BLaER1 treated with 17β-estradiol and CSF1 and Interleukin-3, amounts not matched to agents 10 nM and 100 nM (cell line): Measurements from ENCODE around the gene PLEKHB2.
"Not testable (repeated sequence)": the region's sequence is repeated elsewhere in the genome, so short reads cannot be mapped to it uniquely, and the experiment has no call there.

Experiments used
- H3K27ac ChIP-seq, 11 experiments: shearing (Covaris generic); formaldehyde crosslinking; 2 replicates each; pipeline ENCODE4 v1.8.1; 2022
- H3K27me3 ChIP-seq, 11 experiments: shearing (Covaris generic); formaldehyde crosslinking; 2 replicates each; pipeline ENCODE4 v1.8.1; 2022
- H3K36me3 ChIP-seq, 11 experiments: shearing (Covaris generic); formaldehyde crosslinking; 2 replicates each; pipeline ENCODE4 v1.8.1; 2022
- H3K4me1 ChIP-seq, 10 experiments: shearing (Covaris generic); formaldehyde crosslinking; 2 replicates each; pipeline ENCODE4 v1.8.1; 2022
- H3K4me2 ChIP-seq, 11 experiments: shearing (Covaris generic); formaldehyde crosslinking; 2 replicates each; pipeline ENCODE4 v1.8.1; 2022
- H3K4me3 ChIP-seq, 10 experiments: shearing (Covaris generic); formaldehyde crosslinking; 2 replicates each; pipeline ENCODE4 v1.8.1; 2022
- H3K9ac ChIP-seq, 11 experiments: shearing (Covaris generic); formaldehyde crosslinking; 2 replicates each; pipeline ENCODE4 v1.8.1; 2022
- H3K9me3 ChIP-seq, 11 experiments: shearing (Covaris generic); formaldehyde crosslinking; replicated peaks in 1 of 11; 2 replicates each; pipeline ENCODE4 v1.8.1; 2022
- H4K20me1 ChIP-seq, 11 experiments: shearing (Covaris generic); formaldehyde crosslinking; 2 replicates each; pipeline ENCODE4 v1.8.1; 2022
- Cebpa-rat ChIP-seq, 11 experiments: shearing (Covaris generic); IDR thresholded peaks; 2 replicates each; pipeline ENCODE4 v1.8.1; 2022

The PLEKHB2 gene

GRCh38 chr2:131105950-131106801 lies 1.0 kb downstream of the PLEKHB2 start:
- H3K36me3 ChIP-seq: peaks cover 27 to 41% (median 37%) of the 10 kb centered on the region in 11 experiments; a peak in 21 of 22 replicates
- no peaks in the 10 kb centered on the region for H3K9me3 ChIP-seq
- H3K27ac ChIP-seq: peak overlapping the region; percentile 82 to 96 (median 92)
- TF ChIP-seq Cebpa-rat (IDR thresholded peaks at IDR 0.05): no peak
- peak overlapping the region; percentile 83 to 98 (median 93) for H3K9ac ChIP-seq
- H4K20me1 ChIP-seq: peaks cover 49 to 60% (median 58%) of the 10 kb centered on the region in 11 experiments
- peaks cover 29 to 48% (median 34%) of the 10 kb centered on the region in 10 experiments for H3K4me1 ChIP-seq
- H3K27me3 ChIP-seq: no peaks in the 10 kb centered on the region
- H3K4me3 ChIP-seq: peak overlapping the region; percentile 91 to 100 (median 98)
- H3K4me2 ChIP-seq: peak overlapping the region; percentile 88 to 99 (median 94)

GRCh38 chr2:131112529-131112928 lies 7.4 kb downstream of the PLEKHB2 start:
- peaks cover 20 to 42% (median 32%) of the 10 kb centered on the region in 11 experiments for H3K9me3 ChIP-seq
- no peaks in the 10 kb centered on the region for H3K27me3 ChIP-seq
- peaks cover 6 to 48% (median 13%) of the 10 kb centered on the region in 10 experiments for H3K4me1 ChIP-seq
- no peak overlapping the region for H3K9ac ChIP-seq
- H3K27ac ChIP-seq: no peak overlapping the region
- no peak for TF ChIP-seq Cebpa-rat (IDR thresholded peaks at IDR 0.05)
- peak overlapping the region in 2 of 11 experiments; percentile 8 to 39; a peak in 1 of 22 replicates for H3K4me2 ChIP-seq
- peaks cover 67 to 100% (median 84%) of the 10 kb centered on the region in 11 experiments for H3K36me3 ChIP-seq
- no peak overlapping the region for H3K4me3 ChIP-seq
- peaks cover 72 to 100% (median 89%) of the 10 kb centered on the region in 11 experiments for H4K20me1 ChIP-seq

- H3K27ac ChIP-seq: no peak overlapping the region
- H3K9ac ChIP-seq: no peak overlapping the region
- peaks cover 60 to 100% (median 80%) of the 10 kb centered on the region in 11 experiments for H3K36me3 ChIP-seq
- peaks cover 0 to 36% (median 8%) of the 10 kb centered on the region in 10 experiments; a peak in 12 of 20 replicates for H3K4me1 ChIP-seq
- peak overlapping the region in 1 of 11 experiments; percentile 23; a peak in 1 of 22 replicates for H3K4me2 ChIP-seq
- H4K20me1 ChIP-seq: peaks cover 72 to 100% (median 89%) of the 10 kb centered on the region in 11 experiments
- no peaks in the 10 kb centered on the region for H3K27me3 ChIP-seq
- no peak for TF ChIP-seq Cebpa-rat (IDR thresholded peaks at IDR 0.05)
- no peak overlapping the region for H3K4me3 ChIP-seq
- peaks cover 20 to 42% (median 32%) of the 10 kb centered on the region in 11 experiments for H3K9me3 ChIP-seq
Measured at GRCh38 chr2:131113566-131114227, 8.6 kb downstream of the PLEKHB2 start.

GRCh38 chr2:131114950-131115349 lies 9.8 kb downstream of the PLEKHB2 start:
- H3K4me2 ChIP-seq, H3K9ac ChIP-seq, H3K27ac ChIP-seq, H3K27me3 ChIP-seq: not testable (repeated sequence)
- peaks cover 0 to 38% (median 8%) of the 10 kb centered on the region in 10 experiments; a peak in 11 of 20 replicates for H3K4me1 ChIP-seq
- H3K4me3 ChIP-seq: 0 out of 20 replicates have a peak overlapping the region, but pooled peaks of 1 of the 10 experiments have one; percentile 5
- H3K36me3 ChIP-seq: peaks cover 49 to 97% (median 67%) of the 10 kb centered on the region in 11 experiments
- H3K9me3 ChIP-seq: peaks cover 20 to 42% (median 32%) of the 10 kb centered on the region in 11 experiments
- peaks cover 75 to 100% (median 89%) of the 10 kb centered on the region in 11 experiments for H4K20me1 ChIP-seq

GRCh38 chr2:131115752-131116151 lies 10.6 kb downstream of the PLEKHB2 start:
- no peaks in the 10 kb centered on the region for H3K27me3 ChIP-seq
- no peak overlapping the region for H3K4me2 ChIP-seq
- no peak for TF ChIP-seq Cebpa-rat (IDR thresholded peaks at IDR 0.05)
- H3K9me3 ChIP-seq: peaks cover 20 to 42% (median 32%) of the 10 kb centered on the region in 11 experiments
- H3K36me3 ChIP-seq: peaks cover 45 to 97% (median 65%) of the 10 kb centered on the region in 11 experiments
- H3K4me1 ChIP-seq: peaks cover 0 to 38% (median 8%) of the 10 kb centered on the region in 10 experiments; a peak in 11 of 20 replicates
- H3K9ac ChIP-seq: no peak overlapping the region
- no peak overlapping the region for H3K27ac ChIP-seq
- no peak overlapping the region for H3K4me3 ChIP-seq
- H4K20me1 ChIP-seq: peaks cover 76 to 100% (median 89%) of the 10 kb centered on the region in 11 experiments

GRCh38 chr2:131120815-131121317 lies 15.7 kb downstream of the PLEKHB2 start:
- H3K4me3 ChIP-seq: no peak overlapping the region
- H3K4me1 ChIP-seq: 0 out of 20 replicates have a peak, but pooled peaks cover 0 to 6% (median 0%) of the 10 kb centered on the region in 10 experiments
- no peak overlapping the region for H3K9ac ChIP-seq
- peak overlapping the region in 1 of 11 experiments; percentile 34; a peak in 1 of 22 replicates for H3K27ac ChIP-seq
- no peak for TF ChIP-seq Cebpa-rat (IDR thresholded peaks at IDR 0.05)
- peaks cover 64 to 96% (median 75%) of the 10 kb centered on the region in 11 experiments for H3K36me3 ChIP-seq
- peaks cover under 1 to 10% (median 6%) of the 10 kb centered on the region in 11 experiments; a peak in 16 of 22 replicates for H3K9me3 ChIP-seq
- no peaks in the 10 kb centered on the region for H3K27me3 ChIP-seq
- no peak overlapping the region for H3K4me2 ChIP-seq
- peaks cover 87 to 99% (median 97%) of the 10 kb centered on the region in 11 experiments for H4K20me1 ChIP-seq

- peaks cover 84 to 99% (median 95%) of the 10 kb centered on the region in 11 experiments for H4K20me1 ChIP-seq
- H3K4me3 ChIP-seq: no peak overlapping the region
- H3K27ac ChIP-seq: no peak overlapping the region
- H3K4me2 ChIP-seq: no peak overlapping the region
- H3K9ac ChIP-seq: no peak overlapping the region
- no peaks in the 10 kb centered on the region for H3K27me3 ChIP-seq
- 0 out of 20 replicates have a peak, but pooled peaks cover 0 to 6% (median 0%) of the 10 kb centered on the region in 10 experiments for H3K4me1 ChIP-seq
- peaks cover 64 to 96% (median 75%) of the 10 kb centered on the region in 11 experiments for H3K36me3 ChIP-seq
- no peak for TF ChIP-seq Cebpa-rat (IDR thresholded peaks at IDR 0.05)
- peaks cover 0 to 4% (median under 1%) of the 10 kb centered on the region in 11 experiments; a peak in 7 of 22 replicates for H3K9me3 ChIP-seq
Measured at GRCh38 chr2:131121464-131121863, 16.3 kb downstream of the PLEKHB2 start.

GRCh38 chr2:131122496-131122895 lies 17.4 kb downstream of the PLEKHB2 start:
- Histone ChIP-seq H3K9ac (no peak overlapping the region), H3K4me3 (no peak overlapping the region)

More at GRCh38 chr2:131122496-131122895, 17.4 kb downstream of the PLEKHB2 start:
- peaks cover 69 to 96% (median 79%) of the 10 kb centered on the region in 11 experiments for H3K36me3 ChIP-seq
- H3K27me3 ChIP-seq: no peaks in the 10 kb centered on the region
- H3K4me1 ChIP-seq: 0 out of 20 replicates have a peak, but pooled peaks cover 0 to 6% (median 0%) of the 10 kb centered on the region in 10 experiments
- H3K9me3 ChIP-seq: no peaks in the 10 kb centered on the region
- H3K27ac ChIP-seq: no peak overlapping the region
- no peak overlapping the region for H3K4me2 ChIP-seq
- 0 out of 22 replicates have a peak, but pooled peaks of 1 of the 11 experiments have one; percentile 15 for TF ChIP-seq Cebpa-rat (IDR thresholded peaks at IDR 0.05)
- peaks cover 74 to 99% (median 88%) of the 10 kb centered on the region in 11 experiments for H4K20me1 ChIP-seq
